PC-3 (cell line): ENCODE results near the gene IMPACT. TPM values are rescaled to one million over a fixed set of nuclear protein-coding genes. Genes with fewer than 3 reads are reported as not detected.

Experiments used
- ATAC-seq: fragments of 200-7000 bp; cut with Tn5 transposase; 2 replicates; pipeline ENCODE4 v1.9.1; 2020; ENCODE audit warnings: mild to moderate bottlenecking, moderate library complexity
- BruUV-seq: library from RNA; stranded (reverse); fragments of 400-500 nt; replicated peaks from 2 replicates; lab custom pipeline; 2021; lab: Mats Ljungman, UMichigan
- CTCF ChIA-PET: fragments of 300-600 bp; sonication (Branson Sonifier 250); formaldehyde crosslinking; loops from one replicate; lab custom pipeline; 2022; ENCODE audit warnings: antibody characterized with exemption; lab: Charles Lee
- POLR2A ChIA-PET: fragments of 300-600 bp; sonication (Branson Sonifier 250); formaldehyde crosslinking; loops from one replicate; lab custom pipeline; 2022; ENCODE audit warnings: antibody characterized with exemption; ENCODE audit not compliant: unreplicated experiment; lab: Charles Lee
- DNase-seq: peaks from one replicate; pipeline ENCODE4 v3.0.0-alpha.2; 2015
- H2AFZ ChIP-seq: fragments of 300-600 bp; sonication (generic); 2 replicates; pipeline ENCODE4 v1.6.0; 2016; ENCODE audit warnings: antibody characterized with exemption, low read length
- H3F3A ChIP-seq: fragments of 300-600 bp; sonication (generic); one replicate; pipeline ENCODE4 v1.6.0; 2017; ENCODE audit warnings: antibody characterized with exemption, low read length, control low read depth, mild to moderate bottlenecking; ENCODE audit not compliant: unreplicated experiment
- H3K27ac ChIP-seq: fragments of 300-600 bp; sonication (generic); 2 replicates; pipeline ENCODE4 v1.5.1; 2016; ENCODE audit warnings: mild to moderate bottlenecking, low read length
- H3K27me3 ChIP-seq: fragments of 300-600 bp; sonication (generic); 2 replicates; pipeline ENCODE4 v1.6.1; 2016; ENCODE audit warnings: low read length, mixed read lengths
- H3K36me3 ChIP-seq: fragments of 300-600 bp; sonication (generic); 2 replicates; pipeline ENCODE4 v1.6.1; 2016; ENCODE audit warnings: low read depth, mixed run types, low read length, mixed read lengths
- H3K4me1 ChIP-seq: fragments of 300-600 bp; sonication (generic); 2 replicates; pipeline ENCODE4 v1.5.1; 2016; ENCODE audit warnings: low read length; ENCODE audit not compliant: insufficient read depth
- H3K4me2 ChIP-seq: fragments of 300-600 bp; sonication (generic); 2 replicates; pipeline ENCODE4 v1.6.0; 2016; ENCODE audit warnings: low read length
- H3K4me3 ChIP-seq: fragments of 300-600 bp; sonication (generic); 2 replicates; pipeline ENCODE4 v1.5.1; 2016; ENCODE audit warnings: mild to moderate bottlenecking, low read length, mixed read lengths
- H3K79me2 ChIP-seq: fragments of 300-600 bp; sonication (generic); 2 replicates; pipeline ENCODE4 v1.6.1; 2017; ENCODE audit warnings: low read length, mixed read lengths
- H3K9ac ChIP-seq: fragments of 300-600 bp; sonication (generic); 2 replicates; pipeline ENCODE4 v1.6.0; 2016; ENCODE audit warnings: mild to moderate bottlenecking, low read length
- H3K9me2 ChIP-seq: fragments of 300-600 bp; sonication (generic); replicated peaks from 2 replicates; pipeline ENCODE4 v1.6.1; 2016; ENCODE audit warnings: mixed run types, low read length, mixed read lengths
- H3K9me3 ChIP-seq: fragments of 300-600 bp; sonication (generic); 2 replicates; pipeline ENCODE4 v1.6.1; 2016; ENCODE audit warnings: low read length, mixed read lengths
- H4K20me1 ChIP-seq: fragments of 300-600 bp; sonication (generic); 2 replicates; pipeline ENCODE4 v1.6.1; 2016; ENCODE audit warnings: low read length, mixed read lengths
- EZH2 ChIP-seq: fragments of 300-600 bp; sonication (generic); IDR thresholded peaks from one replicate; pipeline ENCODE4 v1.6.1; 2017; ENCODE audit warnings: antibody characterized with exemption, mild to moderate bottlenecking, low read length; ENCODE audit not compliant: unreplicated experiment
- EZH2phosphoT487 ChIP-seq: fragments of 300-600 bp; sonication (generic); IDR thresholded peaks from 2 replicates; pipeline ENCODE4 v1.6.1; 2018; ENCODE audit warnings: mild to moderate bottlenecking, antibody characterized with exemption, low read length, borderline replicate concordance
- intact Hi-C: fragments of 100-400 bp; cut with micrococcal nuclease; formaldehyde crosslinking; loops from 2 replicates; pipeline ENCODE4 v1.9.0; 2023
- total RNA-seq: library from RNA; depleted of rRNA; stranded (reverse); fragments of >200 nt; gene quantifications from 2 replicates; pipeline ENCODE4 v1.2.3, GENCODE V29; 2014
- TF ChIP-seq, protein P1 (sequence below): fragments of 300-600 bp; sonication (generic); conservative IDR thresholded peaks from 2 replicates; pipeline ENCODE4 v1.5.1; 2017; ENCODE audit warnings: antibody characterized with exemption, low read depth, mild to moderate bottlenecking, low read length

Gene IMPACT
- total RNA-seq, 1 experiment from 2014 or later, result 19.9 TPM

DNA sequence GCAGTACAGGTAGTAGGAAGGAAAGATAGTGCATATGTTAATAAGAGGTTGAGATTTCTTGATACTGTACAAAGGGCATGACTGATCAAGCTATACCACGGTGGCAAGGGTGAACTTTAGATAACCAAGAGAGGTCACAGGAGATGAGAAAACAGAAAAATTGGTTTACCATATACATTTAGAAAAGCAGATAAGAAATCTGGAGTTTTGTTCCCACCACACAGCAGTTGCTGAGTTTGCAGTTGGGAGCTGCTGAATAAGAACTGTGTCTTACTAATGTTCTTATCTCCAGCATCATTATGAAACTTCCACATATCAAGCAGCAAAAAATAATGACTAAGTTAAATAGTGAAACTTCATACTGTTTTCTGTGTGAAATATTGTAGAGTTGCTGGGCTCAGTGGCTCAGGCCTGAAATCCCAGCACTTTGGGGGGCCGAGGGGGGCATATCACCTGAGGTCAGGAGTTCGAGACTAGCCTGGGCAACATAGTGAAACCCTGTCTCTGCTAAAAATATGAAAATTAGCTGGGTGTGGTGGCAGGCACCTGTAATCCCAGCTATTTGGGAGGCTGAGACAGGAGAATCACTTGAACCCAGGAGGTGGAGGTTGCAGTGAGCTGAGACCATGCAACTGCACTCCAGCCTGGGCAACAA is 12.0 kb upstream of the IMPACT start:
- ChIA-PET POLR2A (no interaction called here), CTCF (interaction anchor here (1.0 kb wide), 1 partner anchor 73 kb away, joined by 3 read pairs; no protein-coding TSS in a partner anchor)
- H4K20me1 ChIP-seq, result no peaks in the 10 kb centered on the region
- no peak overlapping the region for H3K27ac ChIP-seq
- H3K4me3 ChIP-seq, result no peak overlapping the region
- H3K4me2 ChIP-seq, result no peak overlapping the region
- DNase-seq, result no peak
- H3K36me3 ChIP-seq, result no peaks in the 10 kb centered on the region
- H3K4me1 ChIP-seq, result no peaks in the 10 kb centered on the region
- no peaks in the 10 kb centered on the region for H3K9me3 ChIP-seq
- H3K9me2 ChIP-seq, result no peaks in the 10 kb centered on the region
- intact Hi-C loops, result no loop called here
- no peak overlapping the region for H3K9ac ChIP-seq
- ATAC-seq, result no peak
- no peaks in the 10 kb centered on the region for H3F3A ChIP-seq
- H3K27me3 ChIP-seq, result no peaks in the 10 kb centered on the region
- TF ChIP-seq EZH2phosphoT487, result no peak
- TF ChIP-seq, protein P1, sequence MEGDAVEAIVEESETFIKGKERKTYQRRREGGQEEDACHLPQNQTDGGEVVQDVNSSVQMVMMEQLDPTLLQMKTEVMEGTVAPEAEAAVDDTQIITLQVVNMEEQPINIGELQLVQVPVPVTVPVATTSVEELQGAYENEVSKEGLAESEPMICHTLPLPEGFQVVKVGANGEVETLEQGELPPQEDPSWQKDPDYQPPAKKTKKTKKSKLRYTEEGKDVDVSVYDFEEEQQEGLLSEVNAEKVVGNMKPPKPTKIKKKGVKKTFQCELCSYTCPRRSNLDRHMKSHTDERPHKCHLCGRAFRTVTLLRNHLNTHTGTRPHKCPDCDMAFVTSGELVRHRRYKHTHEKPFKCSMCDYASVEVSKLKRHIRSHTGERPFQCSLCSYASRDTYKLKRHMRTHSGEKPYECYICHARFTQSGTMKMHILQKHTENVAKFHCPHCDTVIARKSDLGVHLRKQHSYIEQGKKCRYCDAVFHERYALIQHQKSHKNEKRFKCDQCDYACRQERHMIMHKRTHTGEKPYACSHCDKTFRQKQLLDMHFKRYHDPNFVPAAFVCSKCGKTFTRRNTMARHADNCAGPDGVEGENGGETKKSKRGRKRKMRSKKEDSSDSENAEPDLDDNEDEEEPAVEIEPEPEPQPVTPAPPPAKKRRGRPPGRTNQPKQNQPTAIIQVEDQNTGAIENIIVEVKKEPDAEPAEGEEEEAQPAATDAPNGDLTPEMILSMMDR, result no peak
- no peak for TF ChIP-seq EZH2
- no TSS peak for BruUV-seq
- H2AFZ ChIP-seq, result no peak overlapping the region
- no peaks in the 10 kb centered on the region for H3K79me2 ChIP-seq

DNA sequence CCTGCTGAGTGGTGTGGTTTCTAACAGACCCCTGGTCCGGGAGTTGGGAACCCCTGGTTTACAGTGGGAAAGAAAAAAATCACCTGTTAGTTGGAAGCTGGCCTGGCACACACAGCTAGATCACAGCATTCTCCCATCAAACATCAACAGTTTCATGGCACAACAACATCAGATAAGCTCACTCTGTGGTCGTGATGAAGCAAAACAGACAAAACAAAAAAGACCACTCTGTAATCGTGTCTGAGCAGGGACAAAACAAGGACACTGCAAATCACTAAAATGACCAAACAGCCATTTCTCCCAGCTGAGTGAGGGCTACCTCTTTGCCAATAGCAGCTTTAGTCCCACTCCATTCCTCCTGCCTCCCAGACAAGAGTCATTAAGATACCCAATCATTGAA is 9.0 kb upstream of the IMPACT start:
- TF ChIP-seq EZH2 (no peak), EZH2phosphoT487 (no peak)
- TF ChIP-seq, protein P1, result no peak
- POLR2A ChIA-PET, result no interaction called here
- no TSS peak for BruUV-seq

DNA sequence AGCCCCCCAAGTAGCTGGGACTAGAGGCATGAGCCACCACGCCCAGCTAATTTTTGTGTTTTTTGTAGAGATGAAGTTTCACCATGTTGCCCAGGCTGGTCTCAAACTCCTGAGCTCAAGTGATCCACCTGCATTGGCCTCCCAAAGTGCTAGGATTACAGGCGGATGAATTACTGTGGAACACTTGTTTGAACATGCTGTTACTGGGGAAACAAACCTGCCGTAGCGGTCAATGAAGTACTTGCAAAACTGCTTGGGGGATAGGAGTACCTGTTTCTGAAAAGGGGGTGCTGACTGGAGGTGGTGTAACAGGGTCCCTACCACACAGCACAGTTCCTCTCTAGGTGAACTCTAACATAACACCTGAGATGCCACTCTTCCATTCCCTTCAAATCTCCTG is 5.9 kb upstream of the IMPACT start:
- CTCF ChIA-PET, result no interaction called here
- DNase-seq (no peak), ATAC-seq (no peak)
- Histone ChIP-seq H2AFZ (no peak overlapping the region), H3K27me3 (no peaks in the 10 kb centered on the region), H4K20me1 (no peaks in the 10 kb centered on the region), H3K27ac (no peak overlapping the region), H3K9me3 (no peaks in the 10 kb centered on the region), H3K36me3 (no peaks in the 10 kb centered on the region), H3F3A (no peaks in the 10 kb centered on the region), H3K9me2 (no peaks in the 10 kb centered on the region), H3K79me2 (no peaks in the 10 kb centered on the region), H3K4me1 (no peaks in the 10 kb centered on the region), H3K4me2 (no peak overlapping the region), H3K4me3 (no peak overlapping the region), H3K9ac (no peak overlapping the region)
- TF ChIP-seq EZH2 (no peak), EZH2phosphoT487 (no peak)
- TF ChIP-seq, protein P1, result no peak
- intact Hi-C loops, result no loop called here
- POLR2A ChIA-PET, result no interaction called here
- no TSS peak for BruUV-seq

More for the DNA sequence above, 9.0 kb upstream of the IMPACT start:
- Histone ChIP-seq H3K9ac (no peak overlapping the region), H3F3A (no peaks in the 10 kb centered on the region), H3K9me3 (no peaks in the 10 kb centered on the region), H3K36me3 (no peaks in the 10 kb centered on the region), H3K27me3 (no peaks in the 10 kb centered on the region), H3K4me1 (no peaks in the 10 kb centered on the region), H2AFZ (no peak overlapping the region), H3K9me2 (no peaks in the 10 kb centered on the region), H3K4me3 (no peak overlapping the region), H3K4me2 (no peak overlapping the region), H4K20me1 (no peaks in the 10 kb centered on the region), H3K79me2 (no peaks in the 10 kb centered on the region), H3K27ac (no peak overlapping the region)
- CTCF ChIA-PET, result interaction anchor here (0.6 kb wide), 1 partner anchor 201 kb away, joined by 3 read pairs; no protein-coding TSS in a partner anchor
- DNase-seq, result no peak
- ATAC-seq, result no peak
- intact Hi-C loops, result no loop called here
